Left ventricle myocardium inferior (tissue), 1 donor: ENCODE results near the gene EP300. TPM values are rescaled to one million over a fixed set of nuclear protein-coding genes. Genes with fewer than 3 reads are reported as not detected.

Source experiments
- DNase-seq: peaks from one replicate; pipeline ENCODE4 v3.0.0-alpha.2; 2020
- H3K27ac ChIP-seq: fragments of 200-600 bp; replicated peaks from 2 replicates; pipeline ENCODE4 v1.8.0; 2021
- H3K27me3 ChIP-seq: fragments of 200-600 bp; 2 replicates; pipeline ENCODE4 v1.8.0; 2021; ENCODE audit warnings: low read depth
- H3K36me3 ChIP-seq: fragments of 200-600 bp; 2 replicates; pipeline ENCODE4 v1.8.0; 2021
- H3K4me1 ChIP-seq: fragments of 200-600 bp; 2 replicates; pipeline ENCODE4 v1.8.0; 2021
- H3K4me3 ChIP-seq: fragments of 200-600 bp; 2 replicates; pipeline ENCODE4 v1.8.0; 2021; ENCODE audit warnings: mild to moderate bottlenecking, moderate library complexity
- H3K9me3 ChIP-seq: fragments of 200-600 bp; replicated peaks from 2 replicates; pipeline ENCODE4 v1.8.0; 2021
- CTCF ChIP-seq: fragments of 200-600 bp; IDR thresholded peaks from 2 replicates; pipeline ENCODE4 v1.8.0; 2021; ENCODE audit warnings: antibody characterized with exemption, mild to moderate bottlenecking, borderline replicate concordance
- intact Hi-C: fragments of 100-400 bp; cut with micrococcal nuclease; formaldehyde crosslinking; loops from one replicate; pipeline ENCODE4 v1.11.0; 2022
- total RNA-seq: library from RNA; stranded (reverse); fragmentation: NEBNext Ultra II Directional; extraction: Animal tissue kit (Norgen Biotek cat#: 25700); gene quantifications from one replicate; pipeline ENCODE4 v1.2.1, GENCODE V29; 2021
- donor health status: DM: no; HTN: yes; CAD: no; lungs with severe emphysema.

EP300 gene
- total RNA-seq, 1 donor from 2014 or later: 26.2 TPM

GRCh38 chr22:41070665-41071331 lies 21.6 kb upstream of the EP300 start:
- H3K4me3 ChIP-seq: no peak overlapping the region
- intact Hi-C loops: no loop called here
- DNase-seq: no peak
- H3K4me1 ChIP-seq: no peaks in the 10 kb centered on the region
- no peaks in the 10 kb centered on the region for H3K27me3 ChIP-seq
- H3K9me3 ChIP-seq: no peaks in the 10 kb centered on the region
- H3K36me3 ChIP-seq: no peaks in the 10 kb centered on the region
- no peak for TF ChIP-seq CTCF
- H3K27ac ChIP-seq: no peak overlapping the region

DNA sequence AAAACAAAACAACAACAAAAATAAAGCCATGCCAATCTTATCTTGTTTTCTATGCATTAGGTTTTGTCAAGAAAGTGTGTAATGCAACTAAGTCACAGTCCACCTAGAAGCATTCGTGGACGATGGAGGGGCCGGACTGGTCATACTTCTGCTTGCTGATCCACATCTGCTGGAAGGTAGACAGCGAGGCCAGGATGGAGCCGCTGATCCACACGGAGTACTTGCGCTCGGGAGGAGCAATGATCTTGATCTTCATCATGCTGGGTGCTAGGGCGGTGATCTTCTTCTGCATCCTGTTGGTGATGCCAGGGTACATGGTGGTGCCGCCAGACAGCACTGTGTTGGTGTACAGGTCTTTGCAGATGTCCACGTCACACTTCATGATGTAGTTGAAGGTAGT lies 18.3 kb upstream of the EP300 start:
- no peak for TF ChIP-seq CTCF
- intact Hi-C loops: no loop called here

GRCh38 chr22:41074466-41074865 lies 17.9 kb upstream of the EP300 start:
- H3K27ac ChIP-seq: no peak overlapping the region
- no peaks in the 10 kb centered on the region for H3K4me1 ChIP-seq
- H3K36me3 ChIP-seq: no peaks in the 10 kb centered on the region
- no peak for TF ChIP-seq CTCF
- H3K27me3 ChIP-seq: no peaks in the 10 kb centered on the region
- intact Hi-C loops: no loop called here
- no peaks in the 10 kb centered on the region for H3K9me3 ChIP-seq
- H3K4me3 ChIP-seq: no peak overlapping the region
- no peak for DNase-seq

More for the DNA sequence above, 18.3 kb upstream of the EP300 start:
- no peaks in the 10 kb centered on the region for H3K9me3 ChIP-seq
- no peaks in the 10 kb centered on the region for H3K36me3 ChIP-seq
- no peak overlapping the region for H3K27ac ChIP-seq
- H3K4me3 ChIP-seq: no peak overlapping the region
- DNase-seq: no peak
- H3K4me1 ChIP-seq: no peaks in the 10 kb centered on the region
- no peaks in the 10 kb centered on the region for H3K27me3 ChIP-seq

- no peaks in the 10 kb centered on the region for H3K9me3 ChIP-seq
- H3K27ac ChIP-seq: no peak overlapping the region
- no peak overlapping the region for H3K4me3 ChIP-seq
- H3K27me3 ChIP-seq: no peaks in the 10 kb centered on the region
- intact Hi-C loops: no loop called here
- DNase-seq: no peak
- H3K36me3 ChIP-seq: no peaks in the 10 kb centered on the region
- no peak for TF ChIP-seq CTCF
- H3K4me1 ChIP-seq: no peaks in the 10 kb centered on the region
Measured at GRCh38 chr22:41074941-41075710, 17.3 kb upstream of the EP300 start.

DNA sequence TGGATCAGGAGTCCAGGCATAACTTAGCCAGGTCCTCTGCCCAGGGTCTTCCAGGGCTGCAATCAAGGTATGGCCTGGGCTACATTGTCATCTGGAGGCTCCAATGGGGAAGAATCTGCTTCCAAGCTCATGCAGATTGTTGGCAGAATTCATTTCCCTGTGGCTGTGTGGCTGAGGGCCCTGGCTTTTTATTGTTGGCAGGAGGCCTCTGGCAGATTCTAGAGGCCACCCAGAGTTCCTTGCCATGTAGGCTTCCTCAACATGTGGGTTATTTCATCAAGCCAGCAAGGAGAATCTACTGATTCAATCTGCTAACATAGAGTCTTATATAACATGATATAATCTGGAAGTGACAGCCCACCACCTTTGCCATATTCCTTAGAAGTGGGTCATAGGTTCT lies 16.4 kb upstream of the EP300 start:
- no peaks in the 10 kb centered on the region for H3K9me3 ChIP-seq
- H3K27me3 ChIP-seq: no peaks in the 10 kb centered on the region
- no peak overlapping the region for H3K4me3 ChIP-seq
- intact Hi-C loops: no loop called here
- H3K27ac ChIP-seq: no peak overlapping the region
- no peak for TF ChIP-seq CTCF
- no peaks in the 10 kb centered on the region for H3K36me3 ChIP-seq
- DNase-seq: no peak
- no peaks in the 10 kb centered on the region for H3K4me1 ChIP-seq
